ENCODE results near the gene SAMD8.
A peak's percentile ranks its signal among the peaks of the same experiment; 100 is the strongest.

The SAMD8 gene

DNA sequence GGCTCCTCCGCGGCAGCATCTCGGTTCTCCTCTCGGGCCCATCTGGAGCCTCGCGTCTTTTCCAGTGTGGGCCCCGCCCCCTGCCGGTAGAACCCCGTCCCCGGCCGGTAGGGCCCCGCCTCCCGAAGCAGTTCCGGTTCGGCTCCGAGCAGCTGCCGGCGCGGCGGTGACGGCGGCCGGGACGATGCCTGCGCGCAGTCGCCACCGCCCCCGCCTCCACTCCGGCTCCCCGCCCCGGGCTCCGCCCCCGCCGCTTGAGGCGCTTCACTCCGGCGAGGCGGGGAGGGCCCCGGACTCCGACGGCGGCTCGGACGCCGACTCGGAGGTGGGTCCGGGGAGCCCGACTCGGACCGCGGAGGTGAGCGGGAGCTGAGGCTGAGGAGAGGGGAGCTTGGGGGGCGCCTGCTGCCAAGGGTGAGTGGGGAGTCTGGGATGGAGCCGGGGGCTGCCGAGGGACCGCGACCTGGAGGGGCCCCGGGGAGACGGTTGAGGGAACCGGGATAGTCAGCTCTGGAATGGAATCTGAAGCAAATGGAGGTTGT is at the start of gene SAMD8:
TSS of gene SAMD8 (plus strand) at position 292 of the 542 bp plus-strand sequence. CDS start 38,873 bp downstream, outside the sequence.
- DNase-seq, result peak; percentile 98

DNA sequence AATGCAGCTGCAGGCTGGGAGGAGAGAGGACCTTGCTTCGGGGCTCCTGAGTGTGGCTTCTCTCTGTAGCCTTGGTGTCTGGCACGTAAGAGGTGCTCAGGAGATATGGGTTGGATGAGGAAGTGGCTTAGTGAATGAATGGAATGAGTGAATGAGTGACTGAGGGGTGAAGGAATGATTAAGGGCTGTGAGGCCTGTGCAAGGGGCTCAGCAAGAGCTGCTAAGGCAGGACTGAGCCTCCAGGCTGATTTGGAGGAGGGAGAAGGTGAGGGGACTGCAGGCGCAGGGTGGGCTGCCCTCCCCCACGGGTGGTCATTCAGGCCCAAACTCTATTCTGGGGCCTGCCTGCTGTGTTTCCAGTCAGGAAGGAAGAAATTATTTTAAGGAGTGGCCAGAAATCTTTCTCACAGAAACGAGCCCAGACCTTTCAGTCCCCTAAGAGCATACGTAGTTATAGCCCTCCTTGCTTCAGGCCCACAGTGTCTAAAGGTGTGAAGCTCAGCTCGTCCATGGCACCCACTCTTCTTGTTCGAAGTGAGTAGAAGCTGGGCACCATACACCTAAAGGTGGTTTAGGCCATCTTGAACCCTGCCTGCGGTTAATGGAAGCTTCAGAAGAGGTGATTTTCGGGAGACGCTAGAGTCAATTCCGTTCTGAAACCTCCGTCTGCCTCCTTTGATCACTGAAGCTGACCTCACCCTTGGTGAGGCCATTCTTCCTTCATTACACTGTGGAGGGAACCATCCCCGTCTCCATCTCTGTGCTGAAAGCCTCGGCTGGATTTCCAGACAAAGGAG is 49.5 kb upstream of the SAMD8 start:
- no peak for DNase-seq

DNA sequence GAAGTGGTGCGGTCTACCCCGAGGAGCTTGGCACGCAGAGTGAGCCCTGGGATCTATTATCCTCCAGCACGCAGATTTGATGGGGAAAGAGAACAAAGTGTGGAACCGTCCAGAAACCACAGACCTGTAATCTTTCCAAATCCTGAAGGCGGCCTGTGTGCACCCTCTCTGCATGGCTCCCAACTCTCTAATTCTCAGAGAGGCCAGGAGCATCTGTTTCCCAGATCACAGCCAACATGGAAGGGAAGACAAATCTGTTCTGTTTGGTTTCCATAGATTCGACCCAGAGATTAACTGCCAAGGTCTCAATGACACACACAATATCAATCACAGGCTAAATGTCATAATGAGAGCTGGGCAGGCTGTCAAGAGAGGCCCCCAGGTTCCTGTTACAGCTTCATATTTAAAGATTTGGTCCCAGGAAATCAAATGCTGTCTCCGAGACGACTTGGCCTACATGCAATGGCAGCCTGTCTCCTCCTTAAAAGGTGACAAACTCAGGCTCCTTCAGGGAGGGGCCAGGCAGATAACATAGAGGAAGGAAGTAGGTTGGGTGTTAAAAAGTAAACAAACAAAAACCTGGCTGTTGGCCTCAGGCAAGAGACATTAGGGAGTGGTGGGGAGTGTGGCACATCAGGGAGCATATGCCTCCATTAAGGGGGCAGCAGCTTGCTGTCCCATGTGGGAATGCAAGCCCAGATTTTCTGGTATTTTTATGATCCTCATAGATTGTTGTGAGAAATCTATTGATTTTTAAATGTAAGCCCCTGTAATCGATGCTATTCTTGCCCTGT is 48.8 kb upstream of the SAMD8 start:
- no peak for DNase-seq

DNA sequence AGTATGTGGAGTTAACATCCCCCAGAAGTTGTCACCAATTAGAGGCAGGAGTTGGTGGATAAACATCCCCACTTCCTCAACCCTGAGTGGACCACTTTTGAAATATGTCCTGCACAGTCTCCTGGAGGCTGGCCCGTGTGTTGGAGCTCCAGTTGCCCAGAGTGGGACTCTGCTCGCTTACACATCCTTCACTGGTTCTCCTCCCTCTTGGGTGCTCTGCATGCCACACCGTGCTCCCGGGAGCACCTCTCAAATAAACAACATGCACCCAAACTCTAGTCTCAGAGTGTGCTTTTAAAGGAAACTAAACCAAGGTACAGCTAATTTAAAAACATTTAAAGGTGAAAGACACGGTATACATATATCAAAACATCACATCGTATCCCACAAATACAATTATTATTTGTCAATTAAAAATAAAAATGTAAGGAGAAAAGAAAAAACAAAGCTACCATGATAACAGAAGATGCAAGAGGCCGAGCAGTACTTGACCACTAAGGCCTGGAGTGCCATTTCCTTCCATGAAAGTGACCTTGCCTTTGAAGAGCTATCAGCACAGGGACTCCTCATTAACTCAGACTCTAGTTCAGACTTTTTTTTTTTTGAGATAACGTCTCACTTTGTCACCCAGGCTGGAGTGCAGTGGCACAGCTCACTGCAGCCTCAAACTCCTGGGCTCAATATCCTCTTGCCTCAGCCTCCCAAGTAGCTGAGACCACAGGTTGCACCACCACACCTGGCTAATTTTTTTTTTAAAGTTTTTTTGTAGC is 47.8 kb upstream of the SAMD8 start:
- no peak for DNase-seq

DNA sequence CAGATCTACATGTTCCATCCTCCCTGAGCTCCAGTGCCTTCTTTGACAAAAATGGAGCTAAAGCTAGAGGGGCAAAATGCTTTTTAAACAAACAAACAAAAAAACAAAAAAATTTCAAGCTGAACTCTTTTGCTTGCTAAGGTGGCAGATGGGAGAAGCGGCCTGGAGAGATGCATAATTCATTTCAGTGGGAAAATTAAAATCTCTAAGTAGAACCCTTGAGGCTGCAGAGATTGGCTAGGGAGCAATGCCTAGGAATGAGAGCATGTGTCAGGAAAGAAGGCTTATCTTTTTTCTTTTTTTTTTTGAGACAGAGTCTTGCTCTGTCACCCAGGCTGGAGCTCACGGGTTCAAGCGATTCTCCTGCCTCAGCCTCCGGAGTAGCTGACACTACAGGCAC is 46.4 kb upstream of the SAMD8 start:
- DNase-seq, result no peak

DNA sequence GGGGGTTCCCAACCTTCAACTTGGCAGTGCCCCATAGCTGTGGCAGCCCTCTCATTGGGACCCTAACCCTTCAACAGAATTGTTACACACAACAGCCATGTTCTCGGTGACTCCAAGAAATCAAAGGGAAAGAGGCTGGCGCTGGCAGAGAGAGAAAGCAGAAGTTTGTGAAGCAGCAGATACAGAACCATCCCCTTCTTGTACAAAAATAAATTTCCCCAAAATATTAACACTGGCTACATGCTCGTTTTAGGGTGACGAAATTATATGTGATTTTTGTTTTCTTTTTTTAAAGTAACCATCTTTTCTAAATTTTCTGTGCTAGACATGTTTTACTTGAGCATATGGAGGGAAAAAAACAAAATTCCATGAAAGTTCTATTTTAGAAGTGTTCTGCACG is 45.2 kb upstream of the SAMD8 start:
- DNase-seq, result no peak

DNA sequence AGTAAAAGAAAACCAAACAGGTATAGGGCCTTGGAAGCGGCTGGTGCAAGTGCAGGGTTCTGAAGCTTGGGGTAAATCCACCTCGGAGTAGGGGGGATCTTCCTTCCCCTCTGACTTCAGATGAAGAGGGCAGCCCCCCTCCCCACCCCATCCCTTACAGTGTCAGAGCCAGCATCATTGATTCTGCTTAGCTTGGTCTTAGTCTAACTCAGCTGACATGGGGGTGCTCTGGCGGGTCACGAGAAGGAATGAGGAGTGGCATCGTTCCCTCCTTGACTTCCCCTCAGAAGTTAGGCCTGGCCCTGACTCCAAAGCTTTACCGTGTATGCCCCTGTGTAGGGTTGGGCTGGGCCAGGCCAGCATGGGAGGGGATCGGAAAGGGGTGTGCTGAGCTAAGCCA is 44.2 kb upstream of the SAMD8 start:
- no peak for DNase-seq

DNA sequence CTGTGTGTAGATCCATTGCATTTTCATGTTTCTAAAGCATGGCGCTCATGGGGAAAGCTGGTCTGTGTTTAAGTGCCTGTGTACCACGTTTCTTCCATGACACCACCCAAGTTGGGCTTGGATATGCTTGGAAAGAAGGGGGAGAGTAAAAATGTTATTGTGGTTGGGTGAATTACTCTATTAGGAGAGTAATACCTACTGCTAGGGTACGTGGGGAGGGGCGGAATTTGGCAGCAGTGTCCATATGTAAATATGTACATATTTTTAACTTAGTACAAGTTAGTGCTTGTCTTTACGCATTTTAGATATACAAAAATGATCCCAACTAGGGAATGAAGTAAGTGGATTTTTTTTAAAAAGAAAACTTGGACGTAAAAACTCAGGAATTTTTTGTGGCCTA is 42.9 kb upstream of the SAMD8 start:
- no peak for DNase-seq

DNA sequence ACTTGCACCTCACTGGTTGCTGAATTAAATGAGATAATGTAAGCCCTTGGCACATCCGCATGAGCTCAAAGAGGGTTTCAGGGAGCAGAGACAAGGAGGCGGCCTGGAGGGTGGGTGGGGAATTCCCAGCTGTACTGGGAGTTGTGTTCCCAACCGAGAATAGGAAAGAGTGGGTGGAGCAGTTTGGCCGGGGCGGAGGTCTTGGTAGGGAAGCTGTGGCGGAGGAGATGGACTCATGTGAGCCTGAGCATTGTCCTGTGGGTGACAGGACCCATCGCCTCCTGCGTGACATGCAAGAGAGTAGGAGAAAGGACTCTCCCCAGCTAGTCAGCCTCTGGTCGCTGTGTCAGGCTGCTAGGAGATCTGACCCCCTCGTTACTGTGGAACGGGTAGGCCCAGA is 41.0 kb upstream of the SAMD8 start:
- DNase-seq, result no peak

DNA sequence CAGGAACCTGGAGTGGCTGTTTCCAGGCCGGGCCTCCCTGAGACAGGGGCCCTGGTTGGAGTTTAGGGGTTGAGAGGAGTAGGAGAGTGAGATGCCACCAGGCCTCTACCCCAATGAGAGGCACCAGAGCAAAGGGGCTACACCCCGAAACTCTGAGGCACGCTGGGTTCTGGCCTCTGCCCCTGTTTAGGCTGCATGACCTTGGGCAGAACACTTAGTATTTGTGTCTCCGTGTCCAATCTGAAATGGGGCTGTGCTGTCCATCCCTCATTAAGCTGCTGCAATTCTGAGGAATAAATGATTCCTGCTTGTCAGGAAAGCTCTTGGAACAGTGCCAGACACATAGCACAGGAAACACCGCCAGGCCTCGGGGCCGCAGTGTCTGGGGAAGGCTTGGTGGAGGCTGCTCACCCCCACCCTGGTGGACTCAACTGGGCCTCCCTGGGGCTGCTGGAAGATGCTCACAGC is 40.5 kb upstream of the SAMD8 start:
- DNase-seq, result no peak

DNA sequence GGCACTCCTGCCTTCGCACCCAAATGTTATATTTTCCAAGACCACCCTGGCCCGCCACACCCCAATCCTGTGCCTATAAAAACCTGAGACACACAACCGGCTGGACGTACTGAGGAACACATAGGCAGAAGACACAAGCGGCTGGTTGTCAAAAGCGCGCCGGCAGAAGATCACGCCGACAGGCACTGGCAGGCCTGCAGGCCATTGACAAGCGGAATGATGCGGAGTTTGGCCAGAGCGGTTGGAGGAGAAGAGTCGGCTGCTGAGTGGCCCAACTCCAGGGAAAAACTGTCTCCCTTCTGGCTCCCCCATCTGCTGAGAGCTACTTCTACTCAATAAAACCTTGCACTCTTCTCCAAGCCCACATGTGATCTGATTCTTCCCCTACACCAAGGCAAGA is 39.7 kb upstream of the SAMD8 start:
- DNase-seq, result no peak

DNA sequence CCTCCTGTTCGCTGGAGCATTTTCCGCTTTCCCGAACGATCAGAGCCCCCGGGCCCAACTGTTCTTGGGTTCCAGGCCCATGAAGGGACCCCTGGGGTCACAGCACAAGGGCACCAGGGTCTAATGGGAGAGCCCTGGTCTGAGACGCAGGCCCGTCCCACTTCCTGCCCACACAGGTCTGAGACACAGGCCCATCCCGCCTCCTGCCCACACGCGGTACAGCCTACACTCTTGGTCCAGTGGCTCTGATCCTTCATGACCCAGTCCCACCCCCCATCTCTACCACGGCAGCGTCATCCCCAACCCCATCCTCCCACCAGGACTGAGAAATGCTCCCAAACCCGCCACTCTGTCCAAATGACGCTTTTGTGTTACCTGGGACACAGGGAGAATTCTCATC is 38.7 kb upstream of the SAMD8 start:
- no peak for DNase-seq

DNA sequence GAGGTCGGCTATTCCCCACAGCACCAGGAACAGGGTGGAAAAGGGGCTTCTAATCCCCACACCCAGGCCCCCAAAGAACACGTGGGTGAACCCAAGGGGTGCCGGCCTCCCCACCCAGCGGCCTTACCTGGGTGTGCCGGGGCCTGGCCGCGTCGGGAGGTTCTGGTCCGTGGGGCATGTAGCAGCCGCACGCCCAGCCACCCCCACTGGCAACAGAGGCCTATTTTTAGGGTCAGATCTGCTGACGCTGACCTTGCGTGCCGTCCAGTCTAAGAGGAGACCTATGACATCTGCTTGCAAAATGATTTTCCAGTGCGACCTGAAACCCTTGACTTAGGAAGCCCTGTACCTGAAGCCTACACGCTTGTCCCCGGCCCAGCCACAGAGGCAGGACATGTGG is 38.0 kb upstream of the SAMD8 start:
- DNase-seq, result no peak

DNA sequence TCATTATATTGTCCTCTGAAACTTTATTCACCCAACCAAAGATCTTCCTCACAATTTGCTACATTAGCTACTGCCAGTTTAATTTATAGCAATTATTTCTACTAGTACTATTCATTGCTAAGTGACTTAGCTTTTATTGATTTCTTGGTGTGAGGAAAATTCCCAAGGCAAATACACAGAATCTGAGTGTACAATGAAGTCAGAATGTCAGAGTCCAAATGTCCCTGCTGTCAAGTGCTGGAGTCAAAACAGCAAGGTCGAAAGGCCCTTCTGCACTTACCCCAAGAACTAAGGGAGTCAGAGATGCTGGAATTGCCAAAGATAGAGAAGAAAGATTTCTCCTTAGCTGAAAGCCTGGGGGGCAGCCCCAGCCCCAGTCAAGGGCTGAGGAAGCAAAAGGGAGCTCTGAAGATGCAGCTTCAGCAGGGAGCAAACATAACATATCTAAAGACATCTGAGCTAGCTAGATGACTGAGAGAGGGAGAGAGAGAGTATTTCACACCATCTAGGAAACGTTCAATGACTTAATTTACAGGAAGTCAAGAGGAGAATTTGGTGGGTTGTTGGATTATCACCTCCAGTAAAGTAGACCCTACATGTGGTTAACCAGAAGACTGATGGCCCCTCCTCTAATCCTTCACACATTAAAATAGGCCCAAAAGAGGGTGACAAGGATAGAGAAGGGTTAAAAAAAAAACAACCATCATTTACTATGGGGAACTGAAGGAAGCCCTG is 36.6 kb upstream of the SAMD8 start:
- DNase-seq, result no peak

DNA sequence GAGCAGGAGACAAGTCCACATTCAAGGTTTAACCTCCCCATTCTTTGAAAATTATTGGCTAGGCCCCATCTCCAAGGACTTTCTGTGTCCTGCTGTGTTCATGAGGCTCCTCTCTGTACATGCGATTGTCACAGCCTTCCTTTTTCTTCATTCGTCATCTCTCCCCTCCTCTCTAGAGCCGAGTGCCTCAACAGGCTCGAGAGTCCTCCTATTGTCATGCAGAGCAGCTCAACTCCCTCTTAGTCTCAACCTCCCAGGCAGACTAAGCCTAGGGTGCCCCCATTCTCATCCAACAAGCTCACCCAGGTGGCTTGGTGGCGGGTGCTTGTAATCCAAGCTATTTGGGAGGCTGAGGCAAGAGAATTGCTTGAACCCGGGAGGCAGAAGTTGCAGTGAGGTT is 35.1 kb upstream of the SAMD8 start:
- no peak for DNase-seq

DNA sequence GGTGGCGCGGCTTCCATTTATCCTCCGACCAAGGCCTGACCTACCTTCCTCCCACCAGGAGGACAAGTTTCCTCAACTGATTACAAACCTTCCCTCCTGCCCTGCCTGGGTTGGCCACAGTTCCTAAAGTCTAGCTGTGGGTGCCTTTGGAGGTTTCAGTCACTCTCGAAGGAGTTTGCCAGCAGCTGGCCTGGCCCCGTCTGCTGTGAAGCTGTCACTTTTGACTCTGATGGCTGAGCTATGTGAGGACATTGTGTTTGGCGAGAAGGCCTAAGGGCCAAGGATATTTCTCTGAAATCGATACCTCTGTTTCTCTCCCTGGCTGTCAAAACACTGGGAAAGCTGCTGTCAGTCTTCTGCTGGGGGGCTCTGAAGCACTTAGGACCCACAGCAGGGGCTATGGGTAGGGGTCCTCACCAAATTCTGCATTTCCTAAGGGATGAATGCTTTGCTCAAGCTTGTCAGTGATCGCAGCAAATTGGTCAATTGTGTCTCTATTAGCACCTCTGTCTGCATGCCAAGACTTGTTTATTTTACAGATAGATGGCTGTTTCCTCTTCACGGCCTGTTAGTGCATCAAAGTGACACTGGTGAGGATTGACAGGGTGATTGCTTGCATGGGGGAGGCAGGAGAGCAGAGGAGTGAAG is 31.9 kb upstream of the SAMD8 start:
- peak; percentile 33 for DNase-seq

DNA sequence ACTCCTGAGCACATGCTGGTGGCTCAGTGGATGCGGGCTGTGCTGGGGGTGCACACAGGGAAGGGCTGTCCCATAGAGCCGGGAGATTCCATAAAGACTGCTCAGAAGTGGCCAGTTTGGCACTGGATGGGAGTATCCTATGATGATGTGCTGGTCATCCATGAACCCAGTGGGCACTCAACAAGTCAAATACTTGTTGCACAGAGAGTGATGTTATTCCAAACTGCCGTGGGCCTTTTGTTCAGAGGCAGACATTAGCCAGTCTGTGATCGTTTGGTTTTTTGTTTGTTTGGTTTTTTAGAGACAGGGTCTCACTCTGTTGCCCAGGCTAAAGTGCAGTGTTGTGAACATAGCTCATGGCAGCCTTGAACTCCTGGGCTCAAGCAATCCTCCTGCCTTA is 30.9 kb upstream of the SAMD8 start:
- DNase-seq, result no peak

DNA sequence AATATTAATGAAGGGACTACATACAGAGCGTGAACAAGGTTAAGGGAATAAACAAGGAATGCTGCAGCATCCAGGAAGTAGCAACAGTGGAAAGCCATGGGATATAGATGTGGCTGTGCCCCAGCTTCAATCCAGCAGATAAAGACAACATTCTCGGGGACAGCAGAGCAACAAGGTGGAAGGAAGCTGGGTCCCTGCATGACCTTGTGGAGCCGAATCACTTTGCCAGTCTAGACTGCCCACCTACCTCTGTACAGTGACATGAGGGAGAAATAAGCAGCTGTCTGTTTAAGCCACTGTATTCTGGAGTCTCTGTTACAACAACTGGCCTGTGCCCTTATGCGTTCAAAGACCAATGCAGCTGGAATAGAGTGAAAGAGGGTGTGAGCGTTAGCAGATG is 30.1 kb upstream of the SAMD8 start:
- DNase-seq, result no peak

DNA sequence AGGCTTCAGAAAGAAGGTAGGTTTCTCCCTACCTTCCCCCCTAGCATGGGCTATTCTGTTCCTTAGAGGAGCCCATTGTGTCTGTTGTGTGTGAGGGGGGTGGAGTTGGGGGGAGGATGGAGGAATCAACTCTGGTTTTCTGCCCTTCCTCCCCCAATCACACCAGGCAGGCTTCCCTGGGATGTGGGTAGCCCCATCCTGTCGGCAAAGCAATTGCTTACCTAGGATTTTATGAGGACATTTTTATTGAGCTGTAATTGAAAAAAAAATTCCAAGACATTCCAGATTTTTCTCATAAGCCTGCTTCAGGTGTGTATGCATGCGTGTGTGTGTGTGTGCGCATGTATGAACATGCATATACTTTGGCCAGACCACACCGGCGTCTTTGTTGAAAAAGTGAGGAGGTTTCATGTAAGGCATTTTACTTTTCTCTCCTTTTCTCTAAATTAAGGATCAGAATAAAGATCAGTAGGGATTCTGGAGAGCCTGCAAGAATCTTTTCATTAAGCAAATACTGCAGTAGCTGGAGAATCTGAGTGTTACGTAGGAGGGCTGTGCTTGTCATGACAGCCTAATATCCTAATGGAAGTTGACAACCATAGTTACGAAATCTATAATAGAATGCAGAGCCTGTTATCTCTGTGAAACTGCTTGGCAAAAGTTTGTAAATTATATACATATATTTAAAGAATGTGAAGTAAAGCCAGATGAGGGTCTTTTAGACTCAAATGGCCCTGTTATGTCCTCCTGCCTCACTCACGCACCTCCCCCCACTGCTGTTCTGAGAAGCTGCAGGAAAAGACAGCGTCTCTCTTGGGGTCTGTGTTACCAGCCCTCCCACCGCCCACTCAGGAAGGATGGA is 27.3 kb upstream of the SAMD8 start:
- DNase-seq, result no peak

DNA sequence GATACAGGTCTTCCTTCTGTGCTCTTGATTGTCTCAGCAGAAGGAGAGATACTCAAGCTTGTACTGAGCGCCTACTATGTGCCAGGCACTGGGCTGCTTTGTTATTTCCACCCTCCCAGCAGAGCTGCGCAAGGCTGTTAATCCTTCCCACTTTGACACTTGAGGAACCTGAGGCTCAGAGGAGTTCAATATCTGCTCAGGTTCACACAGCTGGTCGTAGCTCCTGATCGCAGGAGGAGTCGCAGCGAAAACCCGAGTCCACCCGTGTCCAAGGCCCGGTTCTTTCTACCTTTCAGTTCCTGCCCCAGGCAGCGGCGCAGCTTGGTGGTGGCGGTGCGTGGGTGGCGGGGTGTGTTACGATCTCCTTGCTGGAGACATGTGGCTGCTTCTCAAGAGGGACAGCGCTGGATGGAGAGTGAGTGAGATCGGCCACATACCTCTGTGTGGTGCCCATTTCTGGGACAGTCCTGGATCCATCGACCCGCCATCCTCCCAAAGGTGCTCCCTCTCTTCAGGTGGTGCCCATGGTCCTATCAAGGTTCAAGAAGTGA is 26.5 kb upstream of the SAMD8 start:
- DNase-seq, result no peak
